Activated naive CD8-positive, alpha-beta T cell treated with anti-CD3 and anti-CD28 coated beads, Interleukin-2, amount 10 ng/mL, durations not matched to agents 7 days and 5 days (primary cell): ENCODE results near the gene RAPSN. TPM values are rescaled to one million over a fixed set of nuclear protein-coding genes. Genes with fewer than 3 reads are reported as not detected.

Experiments
- microRNA-seq: library from miRNA; unstranded; fragments of <30 nt; microRNA quantifications from one replicate; pipeline ENCODE4 v1.2.0, GENCODE V29; 2022
- total RNA-seq, 2 experiments: library from RNA; stranded (reverse); gene quantifications; one replicate each; pipeline ENCODE4 v1.2.3, GENCODE V29; 2021

Gene RAPSN
- total RNA-seq, 2 experiments from 2014 or later, result 0.42 to 0.91 TPM

Small RNAs within 50 kb of the gene (microRNA-seq; reads per million reads assigned to microRNA genes)
- gene MIR4487, result not detected

Other genes with a start within 250 kb of the RAPSN start
- 100 to 1,000 TPM; 178 to 181 TPM for gene DDB2, start 234.2 kb downstream of the RAPSN start, total RNA-seq
- gene ACP2, start 200.3 kb downstream of the RAPSN start, total RNA-seq, result 10 to 100 TPM; 26.5 to 31.1 TPM
- gene NR1H3, start 191.1 kb downstream of the RAPSN start, total RNA-seq, result 10 to 100 TPM; 11.7 to 15.1 TPM
- gene MADD, start 179.0 kb downstream of the RAPSN start, total RNA-seq, result 100 to 1,000 TPM; 113 to 114 TPM
- under 1 TPM in 1 of 2 experiments, not detected in 1; 0.11 TPM for gene MYBPC3, start 96.4 kb downstream of the RAPSN start, total RNA-seq
- gene SPI1, start 70.6 kb downstream of the RAPSN start, total RNA-seq, result 1 to 10 TPM; 2.9 to 3.5 TPM
- gene SLC39A13, start 40.5 kb downstream of the RAPSN start, total RNA-seq, result 10 to 100 TPM; 33.1 to 38.2 TPM
- 100 to 1,000 TPM; 113 to 115 TPM for gene PSMC3, start 22.7 kb downstream of the RAPSN start, total RNA-seq
- 100 to 1,000 TPM; 102 to 113 TPM for gene CELF1, start 104.0 kb upstream of the RAPSN start, total RNA-seq
- gene PTPMT1, start 116.5 kb upstream of the RAPSN start, total RNA-seq, result 10 to 100 TPM; 37.9 to 39.3 TPM
- gene KBTBD4, start 129.8 kb upstream of the RAPSN start, total RNA-seq, result 10 to 100 TPM; 18.8 to 19.0 TPM
- 100 to 1,000 TPM; 105 to 108 TPM for gene NDUFS3, start 129.9 kb upstream of the RAPSN start, total RNA-seq
- not detected for gene FAM180B, start 137.5 kb upstream of the RAPSN start, total RNA-seq
- gene C1QTNF4, start 145.3 kb upstream of the RAPSN start, total RNA-seq, result under 1 TPM; 0.43 to 0.47 TPM
- 10 to 100 TPM; 61.4 to 66.8 TPM for gene MTCH2, start 193.4 kb upstream of the RAPSN start, total RNA-seq